Parathyroid adenoma (tissue), 2 donors: Measurements from ENCODE around the gene COQ8B.

Source experiments
- H2AFZ ChIP-seq: fragments of 300-600 bp; sonication (generic); one replicate; pipeline ENCODE4 v1.7.0; 2017; ENCODE audit warnings: antibody characterized with exemption, mild to moderate bottlenecking
- H3K27ac ChIP-seq: fragments of 300-600 bp; sonication (generic); one replicate; pipeline ENCODE4 v1.7.0; 2017
- H3K27me3 ChIP-seq: fragments of 300-600 bp; sonication (generic); one replicate; pipeline ENCODE4 v1.7.0; 2017; ENCODE audit warnings: low read length; ENCODE audit not compliant: control insufficient read depth, insufficient read depth
- H3K36me3 ChIP-seq: fragments of 300-600 bp; sonication (generic); one replicate; pipeline ENCODE4 v1.7.0; 2017; ENCODE audit warnings: low read length; ENCODE audit not compliant: control insufficient read depth, insufficient read depth
- H3K4me1 ChIP-seq: fragments of 300-600 bp; sonication (generic); one replicate; pipeline ENCODE4 v1.7.0; 2017; ENCODE audit warnings: control low read depth
- H3K4me2 ChIP-seq: fragments of 300-600 bp; sonication (generic); one replicate; pipeline ENCODE4 v1.7.0; 2017; ENCODE audit warnings: low read length
- H3K4me3 ChIP-seq: fragments of 300-600 bp; sonication (generic); one replicate; pipeline ENCODE4 v1.7.0; 2017; ENCODE audit warnings: low read depth, low read length
- H3K79me2 ChIP-seq: fragments of 300-600 bp; sonication (generic); one replicate; pipeline ENCODE4 v1.7.0; 2017; ENCODE audit warnings: control low read depth
- H3K9ac ChIP-seq: fragments of 300-600 bp; sonication (generic); one replicate; pipeline ENCODE4 v1.7.0; 2017; ENCODE audit warnings: mild to moderate bottlenecking
- H3K9me3 ChIP-seq: fragments of 300-600 bp; sonication (generic); one replicate; pipeline ENCODE4 v1.7.0; 2017; ENCODE audit warnings: low read length; ENCODE audit not compliant: control insufficient read depth
- CTCF ChIP-seq: fragments of 300-600 bp; sonication (generic); IDR thresholded peaks from one replicate; pipeline ENCODE4 v1.7.0; 2017; ENCODE audit warnings: antibody characterized with exemption, mild to moderate bottlenecking
- donor health status: primary hyperparathyroidism.

Gene COQ8B

GRCh38 chr19:40754611-40755247 lies 38.0 kb upstream of the COQ8B start:
- Histone ChIP-seq H3K4me3 (no peak overlapping the region), H3K27me3 (no peaks in the 10 kb centered on the region), H3K4me2 (no peak overlapping the region), H3K79me2 (peaks cover 32% of the 10 kb centered on the region), H2AFZ (no peak overlapping the region), H3K4me1 (peaks cover 4% of the 10 kb centered on the region), H3K36me3 (no peaks in the 10 kb centered on the region), H3K9ac (no peak overlapping the region), H3K27ac (no peak overlapping the region), H3K9me3 (no peaks in the 10 kb centered on the region)
- TF ChIP-seq CTCF: no peak

DNA sequence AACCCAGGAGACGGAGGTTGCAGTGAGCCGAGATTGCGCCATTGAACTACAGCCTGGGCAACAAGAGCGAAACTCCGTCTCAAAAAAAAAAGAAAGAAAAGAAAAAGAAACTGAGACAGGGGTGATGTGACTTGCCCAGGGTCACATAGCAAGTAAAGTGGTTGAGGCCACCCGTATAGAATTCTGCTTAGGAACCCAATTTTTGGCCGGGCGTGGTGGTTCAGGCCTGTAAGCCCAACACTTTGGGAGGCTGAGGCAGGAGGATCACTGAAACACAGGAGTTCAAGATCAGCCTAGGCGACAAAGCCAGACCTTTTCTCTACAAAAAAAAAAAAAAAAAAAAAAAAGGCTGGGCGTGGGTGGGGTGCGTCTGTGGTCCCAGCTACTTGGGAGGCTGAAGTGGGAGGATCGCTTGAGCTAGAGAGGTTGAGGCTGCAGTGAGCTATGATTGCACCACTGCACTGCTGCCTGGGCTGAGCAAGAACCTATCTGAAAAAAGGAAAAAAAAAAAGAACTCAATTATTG lies 35.6 kb upstream of the COQ8B start:
- peaks cover 11% of the 10 kb centered on the region for H3K4me1 ChIP-seq
- TF ChIP-seq CTCF: no peak
- H3K27me3 ChIP-seq: no peaks in the 10 kb centered on the region
- no peaks in the 10 kb centered on the region for H3K36me3 ChIP-seq
- H3K4me3 ChIP-seq: no peak overlapping the region
- H3K4me2 ChIP-seq: peak overlapping the region; percentile 93
- peaks cover 32% of the 10 kb centered on the region for H3K79me2 ChIP-seq
- no peak overlapping the region for H2AFZ ChIP-seq
- no peak overlapping the region for H3K9ac ChIP-seq
- H3K27ac ChIP-seq: no peak overlapping the region
- no peaks in the 10 kb centered on the region for H3K9me3 ChIP-seq

- H3K79me2 ChIP-seq: peaks cover 27% of the 10 kb centered on the region
- H2AFZ ChIP-seq: peak within 1 kb of the TSS; percentile 87
- peak within 1 kb of the TSS; percentile 42 for H3K9ac ChIP-seq
- no peaks in the 10 kb centered on the region for H3K36me3 ChIP-seq
- peaks cover 11% of the 10 kb centered on the region for H3K4me1 ChIP-seq
- peak within 1 kb of the TSS; percentile 98 for H3K4me3 ChIP-seq
- TF ChIP-seq CTCF: no peak
- peak within 1 kb of the TSS; percentile 99 for H3K4me2 ChIP-seq
- H3K9me3 ChIP-seq: no peaks in the 10 kb centered on the region
- H3K27ac ChIP-seq: peak within 1 kb of the TSS; percentile 94
- no peaks in the 10 kb centered on the region for H3K27me3 ChIP-seq
These were observed 34.3 kb upstream of the COQ8B start, which contains the start of gene SNRPA for GRCh38 chr19:40750874-40751537. SNRPA (plus strand) TSS chr19:40751203; CDS start chr19:40751409, 206 bp downstream.

GRCh38 chr19:40750058-40750873 lies 33.6 kb upstream of the COQ8B start, which contains the start of gene ACTMAP:
ACTMAP (minus strand) TSS chr19:40750477; CDS start chr19:40749803, 674 bp downstream.
- Histone ChIP-seq H3K27me3 (no peaks in the 10 kb centered on the region), H3K9me3 (no peaks in the 10 kb centered on the region), H3K79me2 (peaks cover 26% of the 10 kb centered on the region), H3K27ac (peak within 1 kb of the TSS; percentile 94), H3K4me2 (peak within 1 kb of the TSS; percentile 99), H3K9ac (peak within 1 kb of the TSS; percentile 42), H3K36me3 (no peaks in the 10 kb centered on the region), H2AFZ (peak within 1 kb of the TSS; percentile 87), H3K4me3 (peak within 1 kb of the TSS; percentile 98), H3K4me1 (peaks cover 11% of the 10 kb centered on the region)
- TF ChIP-seq CTCF: no peak
